Ectodermal cell (in vitro differentiated cells): ENCODE results near the gene KCND1.

Source experiments
- H3K27ac ChIP-seq: 2 replicates; pipeline ENCODE4 v1.7.0; 2013; ENCODE audit warnings: mild to moderate bottlenecking, low read depth, low read length; ENCODE audit not compliant: insufficient read depth, poor library complexity, severe bottlenecking
- H3K27me3 ChIP-seq: 2 replicates; pipeline ENCODE4 v1.7.0; 2013; ENCODE audit warnings: mild to moderate bottlenecking, low read length; ENCODE audit not compliant: insufficient read depth, control insufficient read depth, poor library complexity, severe bottlenecking
- H3K36me3 ChIP-seq: one replicate; pipeline ENCODE4 v1.7.0; 2013; ENCODE audit warnings: low read length; ENCODE audit not compliant: control insufficient read depth, insufficient read depth
- H3K4me1 ChIP-seq: one replicate; pipeline ENCODE4 v1.7.0; 2013; ENCODE audit warnings: low read length; ENCODE audit not compliant: control insufficient read depth, insufficient read depth
- H3K4me3 ChIP-seq: 2 replicates; pipeline ENCODE4 v1.7.0; 2013; ENCODE audit warnings: low read depth, low read length, control low read depth; ENCODE audit not compliant: insufficient read depth
- H3K9me3 ChIP-seq: 2 replicates; pipeline ENCODE4 v1.7.0; 2013; ENCODE audit warnings: mild to moderate bottlenecking, low read length, moderate library complexity; ENCODE audit not compliant: control insufficient read depth
- WGBS, 2 experiments: methylation state at CpG; one replicate each; pipeline ENCODE4 v1.1.7; 2013; ENCODE audit warnings: missing lambda C conversion rate in 2 of 2; 5-methylcytosine and 5-hydroxymethylcytosine counted together

Gene KCND1

GRCh38 chrX:48960291-48960690 is 11.4 kb downstream of the KCND1 start:
- Histone ChIP-seq H3K27ac (no peak overlapping the region), H3K4me3 (no peak overlapping the region), H3K4me1 (peaks cover 5% of the 10 kb centered on the region), H3K36me3 (no peaks in the 10 kb centered on the region), H3K27me3 (no peaks in the 10 kb centered on the region), H3K9me3 (no peaks in the 10 kb centered on the region)
- WGBS, 2 experiments, result 88 to 100% methylated on average over 2 of the region's 2 CpGs

GRCh38 chrX:48958635-48959094 is 13.0 kb downstream of the KCND1 start:
- Histone ChIP-seq H3K4me1 (peaks cover 5% of the 10 kb centered on the region), H3K36me3 (no peaks in the 10 kb centered on the region), H3K27me3 (no peaks in the 10 kb centered on the region), H3K9me3 (no peaks in the 10 kb centered on the region), H3K4me3 (peak overlapping the region; percentile 39), H3K27ac (peak overlapping the region; percentile 63)
- WGBS, 2 experiments, result 3 to 4% methylated on average over 21 of the region's 21 CpGs

- peak overlapping the region; percentile 68 for H3K4me3 ChIP-seq
- H3K27ac ChIP-seq, result peak overlapping the region; percentile 98
- no peaks in the 10 kb centered on the region for H3K36me3 ChIP-seq
- peaks cover 5% of the 10 kb centered on the region for H3K4me1 ChIP-seq
- no peaks in the 10 kb centered on the region for H3K27me3 ChIP-seq
- WGBS, 2 experiments, result 0% methylated on average over 66 of the region's 66 CpGs
- no peaks in the 10 kb centered on the region for H3K9me3 ChIP-seq
Measured at GRCh38 chrX:48957827-48958634, 13.6 kb downstream of the KCND1 start.

- peaks cover 5% of the 10 kb centered on the region for H3K4me1 ChIP-seq
- peak within 1 kb of the TSS; percentile 68 for H3K4me3 ChIP-seq
- H3K27me3 ChIP-seq, result no peaks in the 10 kb centered on the region
- peak within 1 kb of the TSS; percentile 98 for H3K27ac ChIP-seq
- no peaks in the 10 kb centered on the region for H3K36me3 ChIP-seq
- WGBS, 2 experiments, result 0% methylated on average over 53 of the region's 53 CpGs
- H3K9me3 ChIP-seq, result no peaks in the 10 kb centered on the region
Measured at GRCh38 chrX:48957477-48957826, 14.2 kb downstream of the KCND1 start, which contains the start of gene OTUD5. OTUD5 (minus strand) TSS chrX:48957607; CDS start chrX:48957570, 37 bp downstream.

GRCh38 chrX:48956728-48957414 is 14.8 kb downstream of the KCND1 start:
- 3 to 4% methylated on average over 57 to 61 of the region's 61 CpGs for WGBS, 2 experiments
- H3K4me3 ChIP-seq, result peak overlapping the region; percentile 68
- no peak overlapping the region for H3K27ac ChIP-seq
- no peaks in the 10 kb centered on the region for H3K9me3 ChIP-seq
- H3K27me3 ChIP-seq, result no peaks in the 10 kb centered on the region
- peaks cover 5% of the 10 kb centered on the region for H3K4me1 ChIP-seq
- no peaks in the 10 kb centered on the region for H3K36me3 ChIP-seq

GRCh38 chrX:48948589-48948988 is 23.1 kb downstream of the KCND1 start:
- Histone ChIP-seq H3K9me3 (no peaks in the 10 kb centered on the region), H3K27ac (no peak overlapping the region), H3K4me1 (no peaks in the 10 kb centered on the region), H3K36me3 (no peaks in the 10 kb centered on the region), H3K4me3 (no peak overlapping the region), H3K27me3 (no peaks in the 10 kb centered on the region)
- WGBS, 2 experiments, result 95 to 100% methylated on average over 1 of the region's 1 CpG

GRCh38 chrX:48945517-48946348 is 25.9 kb downstream of the KCND1 start:
- WGBS, 2 experiments, result 72 to 76% methylated on average over 7 of the region's 8 CpGs
- H3K4me3 ChIP-seq, result no peak overlapping the region
- H3K27ac ChIP-seq, result no peak overlapping the region

GRCh38 chrX:48942895-48943294 is 28.7 kb downstream of the KCND1 start:
- no peak overlapping the region for H3K4me3 ChIP-seq
- no peaks in the 10 kb centered on the region for H3K4me1 ChIP-seq
- H3K36me3 ChIP-seq, result no peaks in the 10 kb centered on the region
- 95 to 96% methylated on average over 2 of the region's 2 CpGs for WGBS, 2 experiments
- H3K9me3 ChIP-seq, result no peaks in the 10 kb centered on the region
- H3K27ac ChIP-seq, result no peak overlapping the region
- no peaks in the 10 kb centered on the region for H3K27me3 ChIP-seq

More at GRCh38 chrX:48945517-48946348, 25.9 kb downstream of the KCND1 start:
- Histone ChIP-seq H3K27me3 (no peaks in the 10 kb centered on the region), H3K9me3 (no peaks in the 10 kb centered on the region), H3K4me1 (no peaks in the 10 kb centered on the region), H3K36me3 (no peaks in the 10 kb centered on the region)

- H3K9me3 ChIP-seq, result no peaks in the 10 kb centered on the region
- no peaks in the 10 kb centered on the region for H3K27me3 ChIP-seq
- no peaks in the 10 kb centered on the region for H3K36me3 ChIP-seq
- no peak overlapping the region for H3K4me3 ChIP-seq
- H3K4me1 ChIP-seq, result peaks cover 6% of the 10 kb centered on the region
- no peak overlapping the region for H3K27ac ChIP-seq
- WGBS, 2 experiments, result 96 to 100% methylated on average over 2 of the region's 2 CpGs
Measured at GRCh38 chrX:48940404-48940955, 31.2 kb downstream of the KCND1 start.
